NT2/D1 (cell line): ENCODE measurements around the gene DTNB.

Source experiments
- SUZ12 ChIP-seq: IDR thresholded peaks from 2 replicates; pipeline ENCODE4 v1.6.1; 2011; ENCODE audit not compliant: insufficient read length, insufficient read depth; ENCODE audit errors: extremely low read depth
- ZNF274 ChIP-seq: IDR thresholded peaks from 2 replicates; pipeline ENCODE4 v1.6.1; 2011; ENCODE audit warnings: mild to moderate bottlenecking, low read depth, low read length

DNA sequence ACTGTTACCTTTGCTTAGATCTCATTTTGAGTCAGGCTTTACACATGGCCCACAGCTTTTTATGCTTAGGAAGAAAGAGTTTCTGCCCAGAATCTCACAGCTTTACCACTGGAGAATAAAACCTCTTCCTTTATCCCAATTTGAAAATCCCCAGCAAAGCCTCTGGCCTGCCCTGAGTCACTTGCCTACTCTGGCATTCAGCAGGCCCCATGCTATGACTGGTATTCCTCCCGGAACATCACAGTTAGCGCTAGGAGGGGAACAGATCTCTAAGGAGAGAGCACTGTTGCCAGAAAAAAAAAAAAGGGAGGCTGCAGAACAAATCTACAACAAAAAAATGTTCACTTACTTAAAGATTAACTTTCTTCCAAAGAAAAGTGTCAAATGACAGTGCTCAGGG is 178.8 kb downstream of the DTNB start:
- TF ChIP-seq SUZ12, result no peak
- TF ChIP-seq ZNF274, result no peak
